ENCODE data around the gene ADORA2B.
A peak's percentile ranks its signal among the peaks of the same experiment; 100 is the strongest.

Gene ADORA2B

DNA sequence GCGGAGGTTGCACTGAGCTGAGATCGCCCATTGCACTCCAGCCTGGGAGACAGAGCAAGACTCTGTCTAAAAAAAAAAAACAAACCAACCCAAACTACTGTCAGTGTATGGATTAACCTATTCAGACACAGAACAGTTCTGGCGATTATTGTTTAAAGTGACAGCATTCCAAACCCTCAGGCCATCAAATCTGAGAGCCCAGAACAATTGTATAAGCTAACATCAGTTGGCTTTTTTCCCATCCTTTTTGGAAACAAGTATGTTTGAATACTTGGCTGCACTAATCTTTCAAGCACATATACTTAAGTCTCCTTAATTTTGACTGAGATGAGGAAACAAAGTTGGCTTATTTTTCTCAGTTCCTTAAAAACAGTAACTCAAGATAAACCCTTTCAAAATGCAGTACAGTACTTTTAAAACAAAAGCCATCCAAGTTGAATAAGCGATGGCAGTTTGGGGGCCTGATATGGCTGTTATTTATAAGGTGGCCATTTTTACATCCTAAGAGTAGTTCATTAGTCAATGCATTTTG is 53.2 kb downstream of the ADORA2B start:
- DNase-seq: no peak

DNA sequence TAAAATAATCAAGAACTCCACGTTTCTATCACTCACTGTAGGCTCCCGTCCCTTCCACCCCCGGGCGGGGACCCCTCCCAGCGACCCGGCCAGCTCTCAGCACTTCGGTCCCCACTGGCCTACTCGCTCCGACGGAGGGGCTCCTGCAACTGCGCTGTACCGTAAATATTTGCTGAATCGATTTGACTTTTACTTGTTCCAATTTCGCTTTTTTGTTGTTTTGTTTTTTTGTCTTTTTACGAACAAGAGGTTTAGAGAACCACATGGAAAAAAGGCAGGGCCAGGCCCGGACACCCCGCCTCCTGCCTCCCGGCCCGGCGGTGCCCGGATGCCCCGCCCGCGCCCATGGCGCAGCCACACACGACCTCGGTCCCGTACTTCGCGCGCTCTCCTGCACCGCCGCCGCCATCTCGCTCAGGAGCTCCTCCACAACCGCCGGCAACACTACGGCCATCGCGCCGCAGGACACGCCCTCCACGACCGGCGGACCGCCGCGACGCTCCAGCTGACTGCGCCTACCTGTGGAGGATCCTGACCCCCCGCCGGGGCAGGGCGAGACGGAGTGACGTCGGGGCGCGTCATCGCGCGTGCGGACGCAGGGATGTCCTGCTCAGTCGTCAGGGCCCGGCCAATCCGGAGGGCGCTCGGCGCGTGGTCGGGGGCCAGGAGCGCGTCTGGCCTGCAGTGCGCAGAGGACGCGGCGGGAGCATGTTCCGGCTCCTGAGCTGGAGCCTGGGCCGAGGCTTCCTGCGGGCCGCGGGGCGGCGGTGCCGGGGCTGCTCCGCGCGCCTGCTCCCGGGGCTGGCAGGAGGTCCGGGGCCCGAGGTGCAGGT is 54.4 kb downstream of the ADORA2B start, which contains the start of the genes TTC19 and ZSWIM7:
Gene TTC19, plus strand, starts transcription at position 684 of the 833 bp plus-strand sequence. Its CDS starts 25 bp downstream, at position 709.
Gene ZSWIM7, minus strand, starts transcription at position 564 of the 833 bp plus-strand sequence. Its CDS starts 110 bp downstream, at position 454.
- peak; percentile 79 for DNase-seq

DNA sequence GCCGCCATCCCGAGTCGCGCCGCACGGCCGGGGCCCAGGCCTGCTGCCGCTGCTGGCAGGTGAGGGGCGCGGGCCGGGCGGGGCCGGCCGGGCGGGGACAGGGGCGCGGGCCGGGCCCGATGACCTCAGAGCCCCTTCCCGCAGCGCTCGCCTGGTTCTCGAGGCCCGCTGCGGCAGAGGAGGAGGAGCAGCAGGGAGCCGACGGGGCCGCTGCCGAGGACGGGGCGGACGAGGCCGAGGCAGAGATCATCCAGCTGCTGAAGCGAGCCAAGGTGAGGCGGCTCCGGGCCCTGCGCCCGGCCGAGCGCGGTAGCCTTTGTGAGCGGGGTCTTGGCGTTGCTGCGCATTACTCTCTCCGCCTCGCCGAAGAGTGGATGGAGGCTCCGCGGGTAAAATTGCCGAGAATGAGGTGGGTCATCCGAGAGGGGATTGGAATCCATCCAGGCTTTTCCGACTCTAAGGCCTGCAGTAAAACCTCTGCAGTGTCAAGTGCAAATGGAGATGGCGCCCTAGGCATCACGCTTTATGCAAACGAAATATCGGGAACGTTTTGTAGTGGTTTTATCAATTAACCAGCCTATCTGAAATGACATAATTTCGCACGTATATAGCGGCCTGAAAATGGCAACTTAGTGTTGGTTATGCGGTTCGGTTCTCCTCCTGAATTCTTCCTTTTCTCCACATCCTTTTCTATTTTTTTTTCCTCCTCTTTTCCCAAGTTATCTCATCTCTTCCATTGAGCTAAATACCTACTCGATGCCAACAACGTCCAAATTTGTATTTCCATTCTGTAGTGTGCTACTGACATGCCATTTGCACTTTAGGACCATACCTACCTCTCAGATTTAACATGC is 55.3 kb downstream of the ADORA2B start:
- peak; percentile 3 for DNase-seq

DNA sequence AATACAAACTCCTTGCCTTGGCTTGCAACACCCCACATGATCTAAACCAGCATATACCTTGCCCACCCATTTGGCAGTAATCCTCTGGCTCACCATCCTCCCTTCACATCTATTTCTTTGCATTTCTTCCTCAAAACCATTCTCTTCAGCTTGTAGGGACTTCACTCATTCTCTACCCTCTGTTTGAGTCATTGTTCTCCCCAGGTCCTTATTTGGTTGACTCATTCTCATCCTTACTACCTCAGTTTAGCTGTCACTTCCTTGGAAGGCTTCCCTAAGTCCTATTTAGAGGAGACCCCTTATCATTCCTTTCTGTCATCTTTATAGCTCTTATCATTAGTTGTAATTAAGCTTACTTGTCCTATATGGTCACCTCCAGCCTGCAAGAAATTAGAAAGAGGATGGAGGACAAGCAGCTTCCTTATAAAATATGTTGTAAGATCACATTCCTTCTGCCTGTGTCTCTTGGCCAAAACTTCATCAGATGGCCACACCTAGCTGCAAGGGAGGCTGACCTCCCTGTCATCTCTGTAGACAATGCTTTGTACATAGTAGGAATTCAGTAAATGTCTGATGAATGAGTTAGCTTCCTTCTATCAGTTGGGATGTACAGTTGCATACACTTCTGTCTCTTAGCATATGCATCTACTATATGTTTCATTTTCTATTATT is 56.4 kb downstream of the ADORA2B start:
- DNase-seq: no peak

DNA sequence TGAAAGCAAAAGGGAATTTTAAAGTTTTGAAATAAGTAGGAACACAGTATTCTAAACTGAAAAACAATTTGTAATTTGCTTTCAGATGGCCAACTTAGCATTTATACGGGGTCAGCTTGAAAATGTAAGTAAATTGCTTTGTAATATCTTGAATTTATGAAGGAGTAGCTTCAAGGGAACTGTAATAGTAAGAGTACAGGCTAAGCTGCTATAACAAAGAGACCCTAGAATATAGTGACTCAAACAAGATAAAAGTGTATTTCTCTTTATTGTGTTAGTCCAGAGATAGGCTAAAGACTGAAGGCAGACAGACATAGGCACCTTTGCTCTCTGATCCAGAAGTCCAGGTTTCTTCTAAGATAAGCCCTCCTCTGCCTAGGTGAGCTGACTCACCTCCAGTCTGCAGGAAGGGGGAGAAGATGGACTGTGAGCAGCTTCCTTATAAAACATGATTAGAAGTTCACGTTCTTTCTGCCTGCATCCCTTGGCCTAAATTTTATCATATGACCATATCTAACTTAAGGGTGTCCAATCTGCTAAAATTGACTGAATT is 57.9 kb downstream of the ADORA2B start:
- DNase-seq: no peak

DNA sequence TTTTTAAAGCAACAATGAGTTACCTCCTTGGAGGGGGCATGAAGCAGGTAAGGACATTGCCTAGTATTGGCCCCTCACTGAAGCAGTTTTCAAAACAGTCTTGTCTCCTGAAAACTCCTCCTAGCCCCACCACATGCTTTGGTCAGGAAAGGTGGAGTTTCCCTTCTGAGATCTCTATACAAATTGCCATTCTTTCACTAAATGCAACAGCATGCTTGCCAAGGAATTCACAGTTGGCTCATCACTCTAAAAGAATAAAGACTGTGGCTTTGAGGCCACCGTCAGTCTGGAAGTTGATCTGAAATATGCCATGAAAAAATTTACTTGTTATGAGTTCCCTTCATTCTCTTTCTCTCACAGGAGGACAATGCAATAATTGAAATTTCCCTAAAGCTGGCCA is 58.9 kb downstream of the ADORA2B start:
- no peak for DNase-seq

DNA sequence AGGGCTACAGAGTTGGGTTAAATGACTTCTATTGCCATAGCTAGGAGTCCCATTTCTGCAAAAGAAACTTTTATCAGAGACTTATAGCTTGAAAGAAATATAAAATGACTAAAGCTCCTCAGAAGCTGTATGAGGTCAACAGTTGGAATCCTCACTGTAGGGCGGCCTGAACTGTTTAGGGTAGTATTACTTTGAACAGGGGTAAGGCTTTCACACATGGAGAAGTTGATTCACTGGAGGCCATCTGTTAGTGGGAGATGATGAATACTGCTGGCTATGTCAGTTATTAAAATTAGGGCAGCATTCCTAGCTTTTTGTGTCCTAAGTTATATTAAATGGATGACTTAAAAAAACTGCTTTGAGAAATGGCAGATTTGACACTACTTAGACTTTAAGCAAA is 60.7 kb downstream of the ADORA2B start:
- DNase-seq: no peak

DNA sequence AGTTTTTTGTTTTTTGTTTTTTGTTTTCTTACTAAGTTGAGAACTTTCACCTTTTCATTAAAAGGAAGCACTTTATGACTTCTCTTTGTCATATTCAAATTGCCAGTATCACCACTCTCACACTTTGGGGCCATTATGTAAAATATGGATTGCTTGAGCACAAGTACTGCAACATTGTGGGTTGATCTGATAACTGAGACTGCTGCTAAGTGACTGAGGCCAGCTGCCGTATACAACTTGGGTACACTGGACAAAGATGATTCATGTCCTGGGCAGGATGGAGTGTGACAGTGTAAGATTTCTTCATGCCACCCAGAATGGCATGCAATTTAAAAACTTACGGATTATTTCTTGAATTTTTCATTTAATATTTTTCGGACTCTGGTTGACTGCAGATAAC is 62.5 kb downstream of the ADORA2B start:
- no peak for DNase-seq

DNA sequence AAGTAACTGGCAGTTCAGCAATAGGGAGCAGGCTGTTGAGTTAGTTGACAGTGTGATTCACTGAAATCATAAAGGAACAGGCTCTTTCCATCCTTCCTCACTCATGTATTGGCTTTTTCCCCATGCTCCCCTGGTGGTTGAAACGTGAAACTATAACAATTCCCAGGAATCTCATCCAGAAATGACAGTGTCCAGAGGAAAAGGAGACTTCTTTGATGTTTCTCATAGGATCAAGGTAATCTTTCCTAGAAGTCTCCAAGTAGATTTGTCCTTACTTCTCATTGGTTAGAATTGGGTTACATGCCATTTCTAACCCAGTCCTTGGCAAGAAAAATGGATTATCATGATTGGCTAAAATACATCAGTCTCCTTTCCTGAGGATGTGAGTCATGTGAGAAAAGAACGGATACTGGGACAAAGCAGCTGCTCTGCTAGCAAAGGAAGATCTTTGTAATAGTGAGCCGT is 69.0 kb downstream of the ADORA2B start:
- peak; percentile 1 for DNase-seq

DNA sequence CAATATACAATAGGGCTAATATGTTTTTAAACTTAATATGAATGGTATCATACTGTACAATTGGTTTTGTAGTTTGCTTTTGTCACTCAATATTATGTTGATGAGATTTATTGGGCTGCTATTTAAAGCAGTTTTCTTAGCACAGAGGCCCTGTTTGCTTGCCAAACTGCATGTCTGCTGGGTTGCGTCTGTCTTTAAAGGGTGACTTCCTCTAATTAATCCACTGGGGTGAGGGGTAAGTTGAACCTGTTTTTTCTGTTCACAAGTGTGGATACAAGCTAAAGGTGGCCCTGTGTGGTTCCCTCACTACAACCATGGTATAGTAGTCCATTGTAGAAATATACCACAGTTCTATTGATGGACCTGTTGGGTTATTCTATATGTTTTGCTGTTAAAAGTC is 74.4 kb downstream of the ADORA2B start:
- no peak for DNase-seq

DNA sequence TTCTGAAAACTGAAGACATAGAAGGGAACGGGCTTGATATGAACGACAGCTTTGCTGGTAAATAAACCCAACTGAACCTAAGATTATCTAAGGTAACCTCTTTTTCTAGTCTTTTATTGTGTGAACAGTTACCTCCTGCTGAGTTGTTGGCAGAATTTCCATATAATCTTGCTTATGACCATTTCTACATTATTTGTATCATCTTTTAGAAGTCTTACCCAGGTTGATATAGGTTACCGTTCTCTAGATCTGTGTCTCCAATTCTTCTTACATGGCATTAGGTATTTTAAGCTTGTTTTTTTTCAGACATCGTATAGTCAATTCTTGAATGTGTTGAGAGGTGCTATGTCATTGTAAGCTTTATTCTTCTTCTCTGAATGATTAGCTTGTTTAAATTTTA is 79.0 kb downstream of the ADORA2B start:
- no peak for DNase-seq

DNA sequence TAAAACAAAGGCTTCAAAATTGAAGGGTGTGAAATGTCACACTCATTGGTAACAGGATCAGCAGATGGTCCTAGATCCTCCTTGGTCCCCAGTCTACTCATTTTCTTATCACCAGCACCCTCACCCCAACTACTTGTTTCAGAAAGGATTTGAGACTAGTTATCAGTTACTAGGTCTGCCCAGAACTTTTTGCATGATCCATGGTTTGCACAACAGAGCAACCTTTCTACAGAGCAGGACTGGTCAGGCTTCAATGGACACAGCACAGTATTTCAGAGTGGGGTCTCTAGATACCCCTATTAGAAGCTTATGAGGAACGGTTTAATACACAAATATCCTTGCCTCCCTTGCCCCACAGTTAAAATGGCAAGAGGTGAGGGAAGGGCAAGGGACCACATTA is 80.3 kb downstream of the ADORA2B start:
- DNase-seq: no peak
